ENCODE measurements around the gene COTL1. TPM values are rescaled to one million over a fixed set of nuclear protein-coding genes. Genes with fewer than 3 reads are reported as not detected.

COTL1 gene
- polyA plus RNA-seq, 1 of the 3 experiments (the other 2 are of a cell fraction) = 91.6 TPM

GRCh38 chr16:84661418-84662060 is 43.7 kb upstream of the COTL1 start:
- no peak for TF ChIP-seq EZH2phosphoT487 (IDR thresholded peaks at IDR 0.05; ENCODE audit: borderline replicate concordance, low read depth)
- no peak for TF ChIP-seq CHD2 (IDR thresholded peaks at IDR 0.05; ENCODE audit: low read length, partially characterized antibody)
- no peak for TF ChIP-seq TEAD4 (IDR thresholded peaks at IDR 0.05; ENCODE audit: borderline replicate concordance, insufficient read depth)
- no peak for TF ChIP-seq NRF1 (IDR thresholded peaks at IDR 0.05; ENCODE audit: low read depth, low read length)
- TF ChIP-seq IRF3 (IDR thresholded peaks at IDR 0.05; ENCODE audit: low read depth, low read length) = no peak
- TF ChIP-seq JUND (IDR thresholded peaks at IDR 0.05) = no peak
- no peak for TF ChIP-seq EP300 (IDR thresholded peaks at IDR 0.05; ENCODE audit: borderline replicate concordance in 1 of 2, low read depth in 1 of 2, low read length in 1 of 2)
- TF ChIP-seq ELF1 (IDR thresholded peaks at IDR 0.05) = no peak
- TF ChIP-seq NFIC (IDR thresholded peaks at IDR 0.05; ENCODE audit: borderline replicate concordance) = no peak
- H3K9ac ChIP-seq = no peak overlapping the region
- no peak overlapping the region for H3K4me3 ChIP-seq (ENCODE audit: low read depth in 2 of 2, low read length in 1 of 2)
- no peaks in the 10 kb centered on the region for H3K9me3 ChIP-seq
- ChIA-PET POLR2A (no interaction called here), CTCF (interaction anchor here (0.6 to 3.9 kb wide), 5 partner anchors 11 to 85 kb away, joined by 3 to 27 read pairs (median 5); no protein-coding TSS in a partner anchor)
- peaks cover 25 to 75% of the 10 kb centered on the region in 2 experiments for H3K36me3 ChIP-seq (replicated peaks in 1 of 2; ENCODE audit: control insufficient read depth in 1 of 2, insufficient read depth in 2 of 2, low read length in 1 of 2)
- H3K4me2 ChIP-seq = no peak overlapping the region
- peaks cover 0 to under 1% of the 10 kb centered on the region in 2 experiments; a peak in 1 of 4 replicates for H3K4me1 ChIP-seq (ENCODE audit: control insufficient read depth in 1 of 2, insufficient read depth in 2 of 2, low read depth in 1 of 2, low read length in 1 of 2)
- DNase-seq = no peak
- 0 out of 2 replicates have a peak, but pooled peaks cover 6% of the 10 kb centered on the region for H4K20me1 ChIP-seq (ENCODE audit: insufficient read depth)
- H3K79me2 ChIP-seq (ENCODE audit: insufficient read depth) = peaks cover 11% of the 10 kb centered on the region
- no peaks in the 10 kb centered on the region for H3F3A ChIP-seq (replicated peaks; ENCODE audit: insufficient read depth)
- H3K27me3 ChIP-seq (ENCODE audit: insufficient read depth) = no peaks in the 10 kb centered on the region
- H3K9me2 ChIP-seq = no peaks in the 10 kb centered on the region
- no peak overlapping the region for H3K27ac ChIP-seq (ENCODE audit: low read depth in 2 of 2, low read length in 1 of 2)
- WGBS (ENCODE audit: low lambda C conversion rate) = 98% methylated on average over 14 of the region's 51 CpGs
- H2AFZ ChIP-seq (ENCODE audit: low read depth) = no peak overlapping the region

DNA sequence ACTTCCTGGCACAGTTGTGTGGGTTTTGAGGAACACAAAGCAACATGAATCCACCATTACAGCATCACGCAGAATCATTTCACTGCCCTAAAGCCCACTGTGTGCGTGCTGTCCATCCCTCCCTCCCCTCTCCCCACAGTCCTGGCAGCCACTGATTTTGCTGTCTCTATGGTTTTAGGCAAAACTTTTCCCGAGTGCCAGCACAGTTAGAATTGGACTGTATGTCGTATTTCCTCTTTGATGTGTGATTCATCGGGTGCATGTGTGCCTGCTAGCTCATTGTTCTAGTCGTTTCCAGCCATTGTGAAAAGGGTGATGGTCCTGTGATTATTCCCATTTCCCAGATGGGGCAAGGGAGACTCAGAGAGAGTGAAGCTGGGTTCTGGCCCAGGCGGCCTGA is 43.1 kb upstream of the COTL1 start:
- Histone ChIP-seq H3K9me2 (no peaks in the 10 kb centered on the region), H3K9ac (no peak overlapping the region), H3K27ac (ENCODE audit: low read depth in 2 of 2, low read length in 1 of 2) (no peak overlapping the region), H3K79me2 (ENCODE audit: insufficient read depth) (peaks cover 6% of the 10 kb centered on the region), H3K27me3 (ENCODE audit: insufficient read depth) (no peaks in the 10 kb centered on the region), H4K20me1 (ENCODE audit: insufficient read depth) (0 out of 2 replicates have a peak, but pooled peaks cover 3% of the 10 kb centered on the region), H2AFZ (ENCODE audit: low read depth) (no peak overlapping the region), H3K4me3 (ENCODE audit: low read depth in 2 of 2, low read length in 1 of 2) (no peak overlapping the region), H3K36me3 (replicated peaks in 1 of 2; ENCODE audit: control insufficient read depth in 1 of 2, insufficient read depth in 2 of 2, low read length in 1 of 2) (peaks cover 21 to 72% of the 10 kb centered on the region in 2 experiments), H3K4me2 (no peak overlapping the region), H3K9me3 (no peaks in the 10 kb centered on the region), H3F3A (replicated peaks; ENCODE audit: insufficient read depth) (no peaks in the 10 kb centered on the region), H3K4me1 (ENCODE audit: control insufficient read depth in 1 of 2, insufficient read depth in 2 of 2, low read depth in 1 of 2, low read length in 1 of 2) (no peaks in the 10 kb centered on the region)
- CTCF ChIA-PET = interaction anchor here (3.5 to 3.9 kb wide), 2 partner anchors 12 to 65 kb away, joined by 24 to 27 read pairs; no protein-coding TSS in a partner anchor
- POLR2A ChIA-PET = no interaction called here
- WGBS (ENCODE audit: low lambda C conversion rate) = 89% methylated on average over 7 of the region's 7 CpGs
- DNase-seq = no peak
- TF ChIP-seq RAD21 (IDR thresholded peaks at IDR 0.05; ENCODE audit: low read length) (no peak), TEAD4 (IDR thresholded peaks at IDR 0.05; ENCODE audit: borderline replicate concordance, insufficient read depth) (no peak)

All from SK-N-SH (cell line).